Measurements from ENCODE around the gene NOL3. TPM values are rescaled to one million over a fixed set of nuclear protein-coding genes. Genes with fewer than 3 reads are reported as not detected.

NOL3 gene
- total RNA-seq, 4 donors from 2014 or later, result 64.3 to 116 (median 90.5) TPM

DNA sequence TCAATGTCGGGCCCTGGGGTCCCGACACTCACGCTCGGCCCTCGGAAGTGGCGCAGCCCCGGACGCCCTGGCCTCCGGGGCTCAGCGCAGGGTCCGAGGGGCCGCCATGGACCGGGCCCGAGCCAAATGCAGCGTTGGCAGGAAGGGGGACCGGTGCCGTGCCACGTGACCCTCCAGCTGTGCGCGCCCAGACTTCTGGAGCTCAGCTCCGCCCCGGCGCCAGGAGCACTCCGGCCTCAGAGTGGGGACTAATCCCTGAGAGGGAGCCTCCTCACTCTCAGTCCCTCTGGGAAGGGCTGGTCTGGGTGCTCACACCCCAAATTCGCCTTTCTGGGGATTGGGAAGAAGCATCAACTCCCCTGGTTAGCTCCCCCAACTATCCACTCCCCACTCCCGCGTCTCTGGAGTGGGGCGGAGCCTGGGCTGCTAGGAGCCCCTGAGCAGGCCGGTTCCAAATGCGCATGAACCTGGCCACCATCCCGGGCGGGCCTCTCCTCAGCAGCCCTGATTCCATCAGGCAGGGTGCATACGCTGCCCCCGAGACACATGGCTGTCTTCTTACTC lies 19.4 kb upstream of the NOL3 start, which contains the start of gene B3GNT9:
B3GNT9 (minus strand) TSS at position 166 of the 564 bp plus-strand sequence. CDS start 513 bp downstream, outside the sequence.
- no peak for TF ChIP-seq POLR2A (IDR thresholded peaks at IDR 0.05)
- no peak for TF ChIP-seq POLR2AphosphoS5 (IDR thresholded peaks at IDR 0.05)
- TF ChIP-seq EP300 (IDR thresholded peaks at IDR 0.05), result no peak
- no peaks in the 10 kb centered on the region for H3K9me3 ChIP-seq
- 0% methylated on average over 10 of the region's 34 CpGs for WGBS
- peak in 1 of 2 donors; percentile 81 for DNase-seq (ENCODE audit: low spot score in 2 of 2)
- H3K36me3 ChIP-seq, result peaks cover 25% of the 10 kb centered on the region
- peak within 1 kb of the TSS; percentile 61 for H3K4me3 ChIP-seq
- peaks cover 38% of the 10 kb centered on the region for H3K4me1 ChIP-seq
- no peaks in the 10 kb centered on the region for H3K27me3 ChIP-seq
- peak within 1 kb of the TSS; percentile 80 for H3K27ac ChIP-seq

DNA sequence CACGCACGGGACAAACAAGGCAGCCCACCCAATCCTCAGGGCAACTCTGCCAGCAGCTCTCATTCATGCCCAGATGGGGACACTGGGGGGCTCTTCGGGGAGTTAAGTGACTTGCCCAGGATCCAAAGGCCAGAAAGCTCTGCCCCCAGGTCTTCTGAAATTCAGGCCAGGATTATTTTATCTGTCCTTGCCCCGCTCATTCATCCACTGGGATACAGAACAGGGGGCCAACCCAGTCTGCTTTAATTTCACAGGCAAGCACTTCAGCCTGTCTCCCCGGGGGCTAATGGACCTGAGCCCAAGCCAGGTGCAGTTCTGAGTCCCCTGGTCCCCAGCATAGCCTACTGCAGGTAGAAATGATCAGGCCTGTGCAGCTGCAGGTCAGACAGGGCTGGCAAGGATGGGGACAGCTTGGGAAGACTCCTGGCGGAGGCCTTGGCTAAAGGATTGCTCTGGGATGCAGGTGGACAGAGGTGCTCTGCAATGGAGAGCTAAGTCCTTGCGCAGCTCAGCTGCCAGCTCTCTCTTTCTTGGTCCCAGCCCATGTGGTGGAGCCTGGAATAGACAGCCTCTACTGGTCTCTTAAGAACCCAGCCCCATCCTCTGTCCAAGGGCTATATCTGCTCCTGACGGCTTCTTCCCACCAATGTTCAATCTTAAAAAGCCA lies 18.8 kb upstream of the NOL3 start:
- 48% methylated on average over 6 of the region's 8 CpGs for WGBS
- DNase-seq (ENCODE audit: low spot score in 2 of 2), result peak in 1 of 2 donors; percentile 57

DNA sequence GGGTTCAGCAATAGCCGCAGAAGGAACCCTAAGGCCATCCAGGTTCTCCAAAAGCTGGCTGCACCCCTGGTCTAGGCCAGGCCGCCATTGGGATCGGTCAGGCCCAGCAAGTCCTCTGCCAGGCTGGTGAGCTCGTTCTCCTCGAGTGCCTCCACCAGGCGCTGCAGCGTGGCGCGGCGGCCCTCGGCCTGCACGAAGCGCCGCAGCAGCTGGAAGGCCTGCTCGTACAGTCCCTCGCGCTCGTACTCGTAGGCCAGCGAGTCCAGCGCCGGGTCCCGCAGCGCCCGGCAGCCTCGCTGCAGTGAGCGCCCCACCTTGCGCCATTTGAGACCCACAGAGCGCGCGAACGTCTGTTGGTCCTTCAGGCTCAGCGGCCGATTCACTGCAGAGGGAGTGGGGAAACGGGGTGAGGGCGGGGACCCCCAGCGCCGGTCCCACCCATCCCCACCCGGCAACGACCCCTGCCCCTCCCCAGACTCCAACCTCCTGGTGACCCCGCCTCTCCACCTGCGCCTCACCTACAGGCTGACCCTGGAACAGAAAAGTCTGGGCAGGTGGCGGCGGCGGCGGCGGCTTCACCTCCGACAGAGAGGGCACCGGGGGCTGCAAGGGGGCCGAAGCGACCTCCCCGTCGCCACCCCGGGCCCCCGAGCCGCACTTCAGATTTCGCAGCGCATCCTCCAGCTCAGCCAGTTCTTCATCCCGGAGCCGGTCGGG lies 15.6 kb upstream of the NOL3 start:
- no peak overlapping the region for H3K27ac ChIP-seq
- H3K27me3 ChIP-seq, result no peaks in the 10 kb centered on the region
- no peak for TF ChIP-seq EP300 (IDR thresholded peaks at IDR 0.05)
- no peak for TF ChIP-seq POLR2A (IDR thresholded peaks at IDR 0.05)
- TF ChIP-seq POLR2AphosphoS5 (IDR thresholded peaks at IDR 0.05), result no peak
- TF ChIP-seq, protein P1, sequence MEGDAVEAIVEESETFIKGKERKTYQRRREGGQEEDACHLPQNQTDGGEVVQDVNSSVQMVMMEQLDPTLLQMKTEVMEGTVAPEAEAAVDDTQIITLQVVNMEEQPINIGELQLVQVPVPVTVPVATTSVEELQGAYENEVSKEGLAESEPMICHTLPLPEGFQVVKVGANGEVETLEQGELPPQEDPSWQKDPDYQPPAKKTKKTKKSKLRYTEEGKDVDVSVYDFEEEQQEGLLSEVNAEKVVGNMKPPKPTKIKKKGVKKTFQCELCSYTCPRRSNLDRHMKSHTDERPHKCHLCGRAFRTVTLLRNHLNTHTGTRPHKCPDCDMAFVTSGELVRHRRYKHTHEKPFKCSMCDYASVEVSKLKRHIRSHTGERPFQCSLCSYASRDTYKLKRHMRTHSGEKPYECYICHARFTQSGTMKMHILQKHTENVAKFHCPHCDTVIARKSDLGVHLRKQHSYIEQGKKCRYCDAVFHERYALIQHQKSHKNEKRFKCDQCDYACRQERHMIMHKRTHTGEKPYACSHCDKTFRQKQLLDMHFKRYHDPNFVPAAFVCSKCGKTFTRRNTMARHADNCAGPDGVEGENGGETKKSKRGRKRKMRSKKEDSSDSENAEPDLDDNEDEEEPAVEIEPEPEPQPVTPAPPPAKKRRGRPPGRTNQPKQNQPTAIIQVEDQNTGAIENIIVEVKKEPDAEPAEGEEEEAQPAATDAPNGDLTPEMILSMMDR (IDR thresholded peaks at IDR 0.05), result no peak
- DNase-seq (ENCODE audit: low spot score in 2 of 2), result peak in 1 of 2 donors; percentile 69
- 70% methylated on average over 2 of the region's 61 CpGs for WGBS
- H3K4me1 ChIP-seq, result peaks cover 53% of the 10 kb centered on the region
- no peaks in the 10 kb centered on the region for H3K9me3 ChIP-seq
- H3K36me3 ChIP-seq, result no peaks in the 10 kb centered on the region
- peak overlapping the region; percentile 33 for H3K4me3 ChIP-seq

More for the DNA sequence above, 18.8 kb upstream of the NOL3 start:
- TF ChIP-seq, protein P1 (IDR thresholded peaks at IDR 0.05), result no peak
- no peak for TF ChIP-seq EP300 (IDR thresholded peaks at IDR 0.05)
- no peak for TF ChIP-seq POLR2A (IDR thresholded peaks at IDR 0.05)
- TF ChIP-seq POLR2AphosphoS5 (IDR thresholded peaks at IDR 0.05), result no peak
- H3K36me3 ChIP-seq, result peaks cover 19% of the 10 kb centered on the region
- H3K4me3 ChIP-seq, result peak overlapping the region; percentile 61
- H3K9me3 ChIP-seq, result no peaks in the 10 kb centered on the region
- no peaks in the 10 kb centered on the region for H3K27me3 ChIP-seq
- H3K4me1 ChIP-seq, result peaks cover 42% of the 10 kb centered on the region
- H3K27ac ChIP-seq, result peak overlapping the region; percentile 80

GRCh38 chr16:67155295-67156142 lies 14.8 kb upstream of the NOL3 start:
- 32% methylated on average over 28 of the region's 74 CpGs for WGBS
- no peaks in the 10 kb centered on the region for H3K9me3 ChIP-seq
- H3K4me1 ChIP-seq, result peaks cover 50% of the 10 kb centered on the region
- no peak overlapping the region for H3K27ac ChIP-seq
- TF ChIP-seq, protein P1 (IDR thresholded peaks at IDR 0.05), result peak; percentile 97 to 99
- TF ChIP-seq POLR2AphosphoS5 (IDR thresholded peaks at IDR 0.05) (peak in 1 of 3 donors; percentile 5), EP300 (IDR thresholded peaks at IDR 0.05) (no peak), POLR2A (IDR thresholded peaks at IDR 0.05) (no peak)
- H3K36me3 ChIP-seq, result no peaks in the 10 kb centered on the region
- peak overlapping the region; percentile 33 for H3K4me3 ChIP-seq
- no peaks in the 10 kb centered on the region for H3K27me3 ChIP-seq
- DNase-seq (ENCODE audit: low spot score in 2 of 2), result peak in 1 of 2 donors; percentile 60

DNA sequence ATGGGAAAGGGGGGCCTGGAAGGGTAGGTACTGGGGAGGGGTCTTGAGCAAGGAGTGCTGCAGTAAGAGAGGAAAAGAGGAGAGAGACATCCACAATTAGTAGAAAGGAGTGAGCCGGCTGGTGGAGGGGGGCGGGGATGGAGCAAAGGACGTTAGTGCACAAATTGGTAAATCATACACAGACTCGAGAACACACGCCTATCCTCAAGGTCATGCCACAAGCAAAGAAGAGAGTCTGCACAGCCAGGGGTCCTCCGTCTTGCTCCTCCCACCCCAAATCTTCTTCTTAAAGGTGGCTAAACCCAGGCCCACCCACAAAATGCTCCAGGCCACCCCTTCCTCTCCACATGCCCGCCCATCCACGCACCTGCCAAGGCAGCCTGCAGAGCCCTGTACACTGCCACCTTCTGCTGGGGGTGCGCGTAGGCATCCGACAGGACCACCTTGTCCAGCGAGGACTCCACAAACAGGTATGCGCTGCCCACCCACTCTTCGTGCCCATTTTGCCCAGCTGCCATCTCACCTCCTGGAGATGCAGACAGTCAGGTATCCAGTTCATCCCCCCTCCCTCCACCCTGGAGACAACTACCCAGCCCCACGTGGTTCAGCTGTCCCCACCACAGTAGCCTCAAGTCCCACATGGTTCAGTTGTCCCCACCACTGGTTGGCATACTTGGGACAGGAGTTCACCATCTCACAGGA lies 14.0 kb upstream of the NOL3 start:
- TF ChIP-seq POLR2AphosphoS5 (IDR thresholded peaks at IDR 0.05) (no peak), POLR2A (IDR thresholded peaks at IDR 0.05) (no peak), EP300 (IDR thresholded peaks at IDR 0.05) (no peak)
- TF ChIP-seq, protein P1 (IDR thresholded peaks at IDR 0.05), result no peak
- H3K9me3 ChIP-seq, result no peaks in the 10 kb centered on the region
- H3K4me1 ChIP-seq, result peaks cover 49% of the 10 kb centered on the region
- DNase-seq (ENCODE audit: low spot score in 2 of 2), result no peak
- H3K36me3 ChIP-seq, result no peaks in the 10 kb centered on the region
- H3K4me3 ChIP-seq, result no peak overlapping the region
- 74% methylated on average over 12 of the region's 15 CpGs for WGBS
- no peaks in the 10 kb centered on the region for H3K27me3 ChIP-seq
- no peak overlapping the region for H3K27ac ChIP-seq

Measured in suprapubic skin (tissue), 4 donors.